GM21367 (cell line): ENCODE data around the gene NR2F1.

Experiments
- ATAC-seq: cut with Tn5 transposase; IDR thresholded peaks from one replicate; pipeline ENCODE4 v1.9.1; 2021; ENCODE audit not compliant: unreplicated experiment

NR2F1 gene

DNA sequence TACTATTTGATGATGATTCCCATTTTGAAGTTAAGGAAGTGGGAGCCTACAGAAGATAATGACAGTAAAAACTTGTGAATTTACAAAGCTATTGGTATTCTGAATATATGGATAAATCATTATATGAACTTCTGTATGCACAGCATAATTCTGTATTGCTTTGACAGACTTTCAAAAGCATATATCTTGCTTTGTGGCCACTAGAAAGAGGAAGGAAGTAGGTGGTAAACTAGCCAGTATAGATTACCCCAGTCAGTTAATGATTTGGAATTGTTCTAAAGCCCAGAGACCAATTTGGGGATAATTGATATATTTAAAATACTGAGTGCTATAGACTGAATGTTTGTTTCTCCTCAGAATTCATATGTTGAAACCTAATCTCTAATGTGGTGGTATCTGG, 53.0 kb downstream of the NR2F1 start:
- peak; percentile 63 for ATAC-seq

GRCh38 chr5:93636837-93637236, 53.8 kb downstream of the NR2F1 start:
- ATAC-seq: no peak

DNA sequence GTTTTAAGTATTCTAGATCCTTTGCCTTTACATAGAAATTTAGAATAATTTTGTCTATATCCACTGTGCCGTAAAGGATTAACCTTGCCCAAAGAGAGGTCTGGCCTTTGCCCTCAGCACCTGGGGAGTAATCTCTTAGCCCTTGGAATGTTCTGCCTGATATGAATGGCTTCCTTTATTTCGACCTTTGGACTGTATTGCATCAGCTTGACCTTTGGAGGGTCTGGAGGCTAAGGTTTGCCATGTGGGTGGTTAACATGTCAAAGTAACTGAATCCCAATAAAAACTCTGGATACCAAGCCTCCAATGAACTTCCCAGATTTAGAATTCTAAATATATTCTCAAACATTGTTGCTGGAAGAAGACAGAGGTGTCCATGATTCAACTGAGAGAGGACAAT, 54.7 kb downstream of the NR2F1 start:
- no peak for ATAC-seq

DNA sequence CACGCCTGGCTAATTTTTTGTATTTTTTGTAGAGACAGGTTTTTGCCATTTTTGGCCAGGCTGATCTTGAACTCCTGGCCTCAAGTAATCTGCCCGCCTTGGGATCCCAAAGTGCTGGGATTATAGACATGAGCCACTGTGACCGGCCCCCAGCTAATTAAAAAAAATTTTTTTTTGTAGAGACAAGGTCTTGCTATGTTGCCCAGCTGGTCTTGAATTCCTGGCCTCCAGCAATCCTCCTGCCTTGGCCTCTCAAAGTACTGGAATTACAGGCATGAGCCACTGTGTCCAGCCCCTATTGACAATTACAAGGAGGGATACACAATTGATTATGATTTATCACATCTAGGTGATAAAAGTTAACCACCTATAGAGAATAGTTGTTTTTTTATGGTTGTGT, 59.5 kb downstream of the NR2F1 start:
- no peak for ATAC-seq
